HG03108 (cell line): Measurements from ENCODE around the gene OPCML.

ENCODE experiments used
- ATAC-seq: cut with Tn5 transposase; IDR thresholded peaks from one replicate; pipeline ENCODE4 v1.9.1; 2021; ENCODE audit warnings: moderate library complexity; ENCODE audit not compliant: unreplicated experiment

Gene OPCML

GRCh38 chr11:133238027-133238426, 294.3 kb downstream of the OPCML start:
- ATAC-seq: no peak

GRCh38 chr11:133235381-133235780, 296.9 kb downstream of the OPCML start:
- ATAC-seq: no peak

- no peak for ATAC-seq
Observed at GRCh38 chr11:133234883-133235282, 297.4 kb downstream of the OPCML start.

GRCh38 chr11:133232665-133233064, 299.6 kb downstream of the OPCML start:
- ATAC-seq: no peak

- ATAC-seq: no peak
Observed at GRCh38 chr11:133230431-133230830, 301.9 kb downstream of the OPCML start.

GRCh38 chr11:133228471-133229329, 303.6 kb downstream of the OPCML start:
- ATAC-seq: no peak

GRCh38 chr11:133227632-133228111, 304.6 kb downstream of the OPCML start:
- ATAC-seq: no peak

- ATAC-seq: no peak
Observed at GRCh38 chr11:133224271-133224670, 308.0 kb downstream of the OPCML start.

GRCh38 chr11:133222425-133223330, 309.6 kb downstream of the OPCML start:
- no peak for ATAC-seq

GRCh38 chr11:133219543-133219942, 312.8 kb downstream of the OPCML start:
- no peak for ATAC-seq

- ATAC-seq: no peak
Observed at GRCh38 chr11:133216813-133217212, 315.5 kb downstream of the OPCML start.

GRCh38 chr11:133215596-133216230, 316.6 kb downstream of the OPCML start:
- ATAC-seq: no peak

- ATAC-seq: no peak
Observed at GRCh38 chr11:133214646-133215045, 317.7 kb downstream of the OPCML start.

- ATAC-seq: no peak
Observed at GRCh38 chr11:133212201-133212600, 320.1 kb downstream of the OPCML start.

GRCh38 chr11:133207995-133208394, 324.3 kb downstream of the OPCML start:
- ATAC-seq: no peak

GRCh38 chr11:133206313-133207005, 325.8 kb downstream of the OPCML start:
- ATAC-seq: no peak

GRCh38 chr11:133204158-133204557, 328.1 kb downstream of the OPCML start:
- no peak for ATAC-seq

- no peak for ATAC-seq
Observed at GRCh38 chr11:133202816-133203215, 329.5 kb downstream of the OPCML start.

GRCh38 chr11:133198438-133198837, 333.9 kb downstream of the OPCML start:
- ATAC-seq: no peak

- no peak for ATAC-seq
Observed at GRCh38 chr11:133197425-133197824, 334.9 kb downstream of the OPCML start.

GRCh38 chr11:133191931-133192330, 340.4 kb downstream of the OPCML start:
- ATAC-seq: no peak
